ENCODE results near the gene FNDC4. TPM values are rescaled to one million over a fixed set of nuclear protein-coding genes. Genes with fewer than 3 reads are reported as not detected.

The FNDC4 gene
- total and polyA plus RNA-seq, 2 experiments from 2014 or later, result 43.4 to 53.4 TPM

GRCh38 chr2:27492557-27492956, 2.4 kb downstream of the FNDC4 start:
- no peak overlapping the region for H3K4me3 ChIP-seq
- no peaks in the 10 kb centered on the region for H3K4me1 ChIP-seq (ENCODE audit: low read depth)
- H3K27ac ChIP-seq, result no peak overlapping the region
- TF ChIP-seq CTCF (IDR thresholded peaks at IDR 0.05; ENCODE audit: low read depth, low read length), result no peak
- no peaks in the 10 kb centered on the region for H3K36me3 ChIP-seq
- H3K27me3 ChIP-seq, result peaks cover 10% of the 10 kb centered on the region
- DNase-seq (ENCODE audit: low read depth in 1 of 2, low spot score in 1 of 2), result no peak
- H3K9me3 ChIP-seq (ENCODE audit: low read depth), result no peaks in the 10 kb centered on the region

- Histone ChIP-seq H3K36me3 (no peaks in the 10 kb centered on the region), H3K4me1 (ENCODE audit: low read depth) (no peaks in the 10 kb centered on the region), H3K4me3 (peak within 1 kb of the TSS; percentile 66), H3K27me3 (no peaks in the 10 kb centered on the region), H3K27ac (peak within 1 kb of the TSS; percentile 22), H3K9me3 (ENCODE audit: low read depth) (no peaks in the 10 kb centered on the region)
- DNase-seq (ENCODE audit: low read depth in 1 of 2, low spot score in 1 of 2), result peak; percentile 99 to 100
- TF ChIP-seq CTCF (IDR thresholded peaks at IDR 0.05; ENCODE audit: low read depth, low read length), result no peak
These were observed 5.3 kb downstream of the FNDC4 start, which contains the start of gene IFT172 for GRCh38 chr2:27489498-27490397. Gene IFT172 (minus strand): TSS chr2:27489743. CDS start chr2:27489653, 90 bp downstream.

GRCh38 chr2:27489118-27489497, 5.9 kb downstream of the FNDC4 start:
- Histone ChIP-seq H3K36me3 (no peaks in the 10 kb centered on the region), H3K9me3 (ENCODE audit: low read depth) (no peaks in the 10 kb centered on the region), H3K4me3 (peak overlapping the region; percentile 66), H3K27me3 (no peaks in the 10 kb centered on the region), H3K4me1 (ENCODE audit: low read depth) (no peaks in the 10 kb centered on the region), H3K27ac (peak overlapping the region; percentile 22)
- peak; percentile 5 to 39 for DNase-seq (ENCODE audit: low read depth in 1 of 2, low spot score in 1 of 2)
- peak; percentile 18 for TF ChIP-seq CTCF (IDR thresholded peaks at IDR 0.05; ENCODE audit: low read depth, low read length)

GRCh38 chr2:27485496-27485895, 9.5 kb downstream of the FNDC4 start:
- H3K9me3 ChIP-seq (ENCODE audit: low read depth), result no peaks in the 10 kb centered on the region
- H3K27me3 ChIP-seq, result no peaks in the 10 kb centered on the region
- no peak for TF ChIP-seq CTCF (IDR thresholded peaks at IDR 0.05; ENCODE audit: low read depth, low read length)
- H3K4me3 ChIP-seq, result no peak overlapping the region
- H3K4me1 ChIP-seq (ENCODE audit: low read depth), result no peaks in the 10 kb centered on the region
- peaks cover 11% of the 10 kb centered on the region for H3K36me3 ChIP-seq
- no peak overlapping the region for H3K27ac ChIP-seq
- DNase-seq (ENCODE audit: low read depth in 1 of 2, low spot score in 1 of 2), result no peak

- Histone ChIP-seq H3K4me1 (ENCODE audit: low read depth) (no peaks in the 10 kb centered on the region), H3K27ac (no peak overlapping the region), H3K27me3 (no peaks in the 10 kb centered on the region), H3K9me3 (ENCODE audit: low read depth) (no peaks in the 10 kb centered on the region), H3K36me3 (peaks cover 30% of the 10 kb centered on the region), H3K4me3 (no peak overlapping the region)
- TF ChIP-seq CTCF (IDR thresholded peaks at IDR 0.05; ENCODE audit: low read depth, low read length), result no peak
- DNase-seq (ENCODE audit: low read depth in 1 of 2, low spot score in 1 of 2), result no peak
These were observed 23.0 kb downstream of the FNDC4 start for GRCh38 chr2:27471961-27472360.

All from cardiac muscle cell (in vitro differentiated cells and primary cell).